CD14-positive monocyte (primary cell): ENCODE results near the gene SYNDIG1. TPM values are rescaled to one million over a fixed set of nuclear protein-coding genes. Genes with fewer than 3 reads are reported as not detected.

ENCODE experiments used
- DNase-seq, 3 donors: peaks; one replicate each; pipeline ENCODE4 v3.0.0-alpha.2; 2011 to 2022
- H2AFZ ChIP-seq: 2 replicates; pipeline ENCODE4 v1.6.0; 2012; ENCODE audit warnings: mild to moderate bottlenecking, low read depth, low read length, inconsistent platforms; ENCODE audit not compliant: insufficient read depth, poor library complexity, severe bottlenecking
- H3K27ac ChIP-seq, 2 donors: 1 replicate in 1 of 2; 2 replicates in 1 of 2; pipeline ENCODE4 v1.5.1; 2012 to 2013; ENCODE audit warnings: low read length in 2 of 2, control low read depth in 1 of 2, inconsistent platforms in 1 of 2, low read depth in 1 of 2, mild to moderate bottlenecking in 1 of 2
- H3K27me3 ChIP-seq, 2 donors: one replicate each; pipeline versions ENCODE4 v1.6.0 to v1.6.1; 2011 to 2013; ENCODE audit warnings: low read length in 2 of 2; ENCODE audit not compliant: control insufficient read depth in 2 of 2, insufficient read depth in 2 of 2
- H3K36me3 ChIP-seq, 2 donors: replicated peaks in 1 of 2; 1 replicate in 1 of 2; 2 replicates in 1 of 2; pipeline versions ENCODE4 v1.5.1 to v1.6.1; 2012 to 2013; ENCODE audit warnings: low read length in 2 of 2, control low read depth in 1 of 2, inconsistent platforms in 1 of 2, mild to moderate bottlenecking in 1 of 2; ENCODE audit not compliant: insufficient read depth in 2 of 2, control insufficient read depth in 1 of 2
- H3K4me1 ChIP-seq, 2 donors: 1 replicate in 1 of 2; 2 replicates in 1 of 2; pipeline versions ENCODE4 v1.5.1 to v1.6.1; 2012 to 2013; ENCODE audit warnings: low read length in 2 of 2, control low read depth in 1 of 2, inconsistent platforms in 1 of 2, mild to moderate bottlenecking in 1 of 2, moderate library complexity in 1 of 2; ENCODE audit not compliant: insufficient read depth in 2 of 2, control insufficient read depth in 1 of 2
- H3K4me2 ChIP-seq: replicated peaks from 2 replicates; pipeline ENCODE3; 2012; ENCODE audit warnings: low read length, moderate library complexity, mild to moderate bottlenecking; ENCODE audit not compliant: poor library complexity, severe bottlenecking; ENCODE audit errors: extremely low read depth
- H3K4me3 ChIP-seq, 3 experiments: fragments of 200-600 bp in 1 of 3; sonication (generic) in 1 of 3; replicated peaks in 1 of 3; 1 replicate in 2 of 3; 2 replicates in 1 of 3; pipeline ENCODE4 v1.5.1; 2011 to 2013; ENCODE audit warnings: low read length in 3 of 3, mild to moderate bottlenecking in 3 of 3, control low read depth in 2 of 3, low read depth in 2 of 3, inconsistent platforms in 1 of 3, moderate library complexity in 1 of 3
- H3K79me2 ChIP-seq: 2 replicates; pipeline ENCODE4 v1.6.0; 2012; ENCODE audit warnings: mild to moderate bottlenecking, control low read depth, inconsistent platforms, low read length, moderate library complexity; ENCODE audit not compliant: insufficient read depth
- H3K9ac ChIP-seq: 2 replicates; pipeline ENCODE4 v1.6.0; 2017; ENCODE audit warnings: low read length, mild to moderate bottlenecking; ENCODE audit not compliant: insufficient read depth, poor library complexity, severe bottlenecking
- H3K9me3 ChIP-seq, 2 donors: replicated peaks in 1 of 2; 1 replicate in 1 of 2; 2 replicates in 1 of 2; pipeline versions ENCODE4 v1.5.1 to v1.6.1; 2012 to 2013; ENCODE audit warnings: low read length in 2 of 2, control low read depth in 1 of 2; ENCODE audit not compliant: control insufficient read depth in 1 of 2, insufficient read depth in 1 of 2
- H4K20me1 ChIP-seq: 2 replicates; pipeline ENCODE4 v1.6.0; 2012; ENCODE audit warnings: mild to moderate bottlenecking, low read length, control low read depth, moderate library complexity; ENCODE audit not compliant: insufficient read depth
- H3K27ac Mint-ChIP-seq, 7 donors: one replicate each; pipeline ENCODE4 v1.8.0; 2020; ENCODE audit warnings: mild to moderate bottlenecking in 7 of 7, mixed read lengths in 7 of 7, moderate library complexity in 6 of 7, inconsistent platforms in 2 of 7
- H3K27me3 Mint-ChIP-seq, 3 donors: one replicate each; pipeline ENCODE4 v1.8.0; 2021 to 2022; ENCODE audit warnings: low read depth in 3 of 3, mild to moderate bottlenecking in 3 of 3, mixed read lengths in 3 of 3, moderate library complexity in 3 of 3, inconsistent platforms in 1 of 3
- H3K36me3 Mint-ChIP-seq, 2 donors: one replicate each; pipeline ENCODE4 v1.8.0; 2020; ENCODE audit warnings: mixed read lengths in 2 of 2, inconsistent platforms in 1 of 2, mild to moderate bottlenecking in 1 of 2
- H3K4me1 Mint-ChIP-seq: one replicate; pipeline ENCODE4 v1.8.0; 2020; ENCODE audit warnings: mild to moderate bottlenecking, mixed read lengths
- H3K4me3 Mint-ChIP-seq, 2 donors: one replicate each; pipeline ENCODE4 v1.8.0; 2020; ENCODE audit warnings: mild to moderate bottlenecking in 2 of 2, mixed read lengths in 2 of 2, moderate library complexity in 1 of 2
- H3K9me3 Mint-ChIP-seq, 7 donors: one replicate each; pipeline ENCODE4 v1.8.0; 2020 to 2022; ENCODE audit warnings: mixed read lengths in 7 of 7, mild to moderate bottlenecking in 6 of 7, moderate library complexity in 6 of 7, inconsistent platforms in 2 of 7
- WGBS: methylation state at CpG from one replicate; pipeline ENCODE4 v1.1.5; 2013; ENCODE audit warnings: missing lambda C conversion rate; ENCODE audit not compliant: insufficient coverage; 5-methylcytosine and 5-hydroxymethylcytosine counted together
- intact Hi-C, 2 donors: fragments of 100-400 bp; cut with micrococcal nuclease; formaldehyde crosslinking; loops; one replicate each; pipeline versions ENCODE4 v1.15.0 to v1.15.1; 2023
- polyA plus RNA-seq, 3 donors: library from polyadenylated mRNA; depleted of rRNA in 1 of 3; unstranded in 2 of 3; stranded (reverse) in 1 of 3; fragments of 300-500 nt in 2 of 3; fragments of >200 nt in 1 of 3; fragmentation: Illumina TruSeq in 2 of 3; gene quantifications; 1 replicate in 2 of 3; 2 replicates in 1 of 3; pipeline ENCODE4 v1.2.3, GENCODE V29; 2012 to 2021
- TF ChIP-seq, protein P1 (sequence below): fragments of 200-600 bp; IDR thresholded peaks from one replicate; pipeline ENCODE4 v1.8.0; 2022; ENCODE audit warnings: antibody characterized with exemption, mild to moderate bottlenecking

The SYNDIG1 gene
- polyA plus RNA-seq, 3 donors: not detected

DNA sequence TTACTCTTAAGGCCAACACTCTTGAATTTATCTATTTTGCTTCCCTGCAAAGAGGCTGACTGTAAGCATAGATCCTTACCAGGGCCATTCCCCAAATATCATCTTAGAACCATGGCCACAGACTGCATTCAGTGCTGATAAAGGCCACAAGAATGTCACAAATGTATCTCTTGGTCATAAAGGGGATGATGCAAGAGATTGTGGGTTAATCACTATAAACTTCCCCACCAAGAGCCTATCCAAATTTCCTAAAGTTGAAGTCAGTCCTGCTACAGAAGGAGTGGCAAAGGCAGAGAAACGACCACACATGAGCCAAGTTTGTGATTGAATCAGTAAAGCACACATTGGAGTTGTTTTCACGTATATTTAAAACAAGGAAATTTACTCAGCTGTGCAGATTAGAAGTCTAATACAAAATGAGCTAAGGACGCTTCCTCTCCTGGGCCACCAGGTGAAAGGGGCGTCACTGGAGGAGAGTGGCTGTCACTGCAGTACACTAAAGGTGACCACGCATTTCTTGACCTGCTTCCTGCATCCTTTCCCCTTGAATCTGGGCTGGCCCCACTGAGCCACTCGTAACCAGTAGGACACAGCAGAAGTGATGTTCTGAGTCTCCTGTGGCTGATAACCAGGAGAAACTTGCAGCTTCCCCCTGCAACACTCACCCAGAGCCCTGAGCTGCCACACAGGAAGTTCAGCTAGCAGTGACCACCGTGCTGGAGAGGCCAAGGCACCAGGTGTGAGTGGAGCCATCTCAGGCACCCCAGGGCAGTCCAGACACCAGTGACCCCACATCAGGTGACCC lies 181.9 kb downstream of the SYNDIG1 start:
- Histone ChIP-seq H2AFZ (no peak overlapping the region), H3K9me3 (no peaks in the 10 kb centered on the region), H3K4me2 (no peak overlapping the region), H4K20me1 (no peaks in the 10 kb centered on the region), H3K79me2 (no peaks in the 10 kb centered on the region), H3K36me3 (no peaks in the 10 kb centered on the region), H3K27me3 (no peaks in the 10 kb centered on the region), H3K4me1 (no peaks in the 10 kb centered on the region), H3K4me3 (no peak overlapping the region), H3K9ac (no peak overlapping the region), H3K27ac (no peak overlapping the region)
- intact Hi-C loops: no loop called here
- TF ChIP-seq, protein P1, sequence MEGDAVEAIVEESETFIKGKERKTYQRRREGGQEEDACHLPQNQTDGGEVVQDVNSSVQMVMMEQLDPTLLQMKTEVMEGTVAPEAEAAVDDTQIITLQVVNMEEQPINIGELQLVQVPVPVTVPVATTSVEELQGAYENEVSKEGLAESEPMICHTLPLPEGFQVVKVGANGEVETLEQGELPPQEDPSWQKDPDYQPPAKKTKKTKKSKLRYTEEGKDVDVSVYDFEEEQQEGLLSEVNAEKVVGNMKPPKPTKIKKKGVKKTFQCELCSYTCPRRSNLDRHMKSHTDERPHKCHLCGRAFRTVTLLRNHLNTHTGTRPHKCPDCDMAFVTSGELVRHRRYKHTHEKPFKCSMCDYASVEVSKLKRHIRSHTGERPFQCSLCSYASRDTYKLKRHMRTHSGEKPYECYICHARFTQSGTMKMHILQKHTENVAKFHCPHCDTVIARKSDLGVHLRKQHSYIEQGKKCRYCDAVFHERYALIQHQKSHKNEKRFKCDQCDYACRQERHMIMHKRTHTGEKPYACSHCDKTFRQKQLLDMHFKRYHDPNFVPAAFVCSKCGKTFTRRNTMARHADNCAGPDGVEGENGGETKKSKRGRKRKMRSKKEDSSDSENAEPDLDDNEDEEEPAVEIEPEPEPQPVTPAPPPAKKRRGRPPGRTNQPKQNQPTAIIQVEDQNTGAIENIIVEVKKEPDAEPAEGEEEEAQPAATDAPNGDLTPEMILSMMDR: no peak
- H3K36me3 Mint-ChIP-seq: no peaks in the 10 kb centered on the region
- 53% methylated on average over 6 of the region's 7 CpGs for WGBS
- no peaks in the 10 kb centered on the region for H3K9me3 Mint-ChIP-seq
- DNase-seq: no peak
- H3K4me1 Mint-ChIP-seq: peaks cover 9% of the 10 kb centered on the region
- H3K27ac Mint-ChIP-seq: no peak overlapping the region
- H3K4me3 Mint-ChIP-seq: no peak overlapping the region
- H3K27me3 Mint-ChIP-seq: peaks cover 0 to 3% (median 2%) of the 10 kb centered on the region in 3 donors

DNA sequence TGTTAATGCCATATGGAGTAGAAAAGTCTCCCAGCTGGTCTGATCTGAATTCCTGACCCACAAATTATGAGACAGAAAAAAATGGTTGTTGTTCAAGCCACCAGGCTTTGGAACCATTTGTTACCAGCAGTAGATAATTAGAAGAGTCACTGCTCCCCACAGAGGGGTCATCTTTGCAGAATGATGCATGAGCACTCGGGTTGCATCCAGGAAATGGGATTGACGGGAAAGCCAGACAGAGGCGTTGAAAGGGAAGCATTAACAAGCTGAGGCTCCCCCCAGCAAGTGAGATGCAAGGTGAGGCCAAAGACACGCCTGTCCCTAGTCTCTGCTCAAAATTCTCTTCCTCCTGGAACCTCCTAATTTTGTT lies 182.5 kb downstream of the SYNDIG1 start:
- Histone ChIP-seq H3K79me2 (no peaks in the 10 kb centered on the region), H3K4me3 (no peak overlapping the region), H3K27ac (no peak overlapping the region), H4K20me1 (no peaks in the 10 kb centered on the region), H3K4me1 (no peaks in the 10 kb centered on the region), H3K36me3 (no peaks in the 10 kb centered on the region), H3K27me3 (no peaks in the 10 kb centered on the region), H3K4me2 (no peak overlapping the region), H3K9me3 (no peaks in the 10 kb centered on the region), H3K9ac (no peak overlapping the region), H2AFZ (no peak overlapping the region)
- H3K27ac Mint-ChIP-seq: no peak overlapping the region
- H3K9me3 Mint-ChIP-seq: no peaks in the 10 kb centered on the region
- no peaks in the 10 kb centered on the region for H3K36me3 Mint-ChIP-seq
- no peak overlapping the region for H3K4me3 Mint-ChIP-seq
- TF ChIP-seq, protein P1: no peak
- DNase-seq: no peak
- H3K27me3 Mint-ChIP-seq: peaks cover 0 to 3% (median 2%) of the 10 kb centered on the region in 3 donors
- intact Hi-C loops: no loop called here
- 78% methylated on average over 4 of the region's 4 CpGs for WGBS
- H3K4me1 Mint-ChIP-seq: peaks cover 9% of the 10 kb centered on the region
